Mesenteric fat pad (tissue), 1 donor: ENCODE results near the gene CTNNBL1. TPM values are rescaled to one million over a fixed set of nuclear protein-coding genes. Genes with fewer than 3 reads are reported as not detected.
"Not testable (repeated sequence)": the region's sequence is repeated elsewhere in the genome, so short reads cannot be mapped to it uniquely, and the experiment has no call there.

Experiments
- DNase-seq: peaks from one replicate; pipeline ENCODE4 v3.0.0-alpha.2; 2020; ENCODE audit warnings: low spot score
- long read RNA-seq: library from polyadenylated mRNA; unstranded; transcript quantifications from one replicate; pipeline ENCODE4 v2.0.0, GENCODE V29; 2020
- total RNA-seq: library from RNA; stranded (reverse); fragmentation: NEBNext Ultra II Directional; extraction: Animal tissue kit (Norgen Biotek cat#: 25700); gene quantifications from one replicate; pipeline ENCODE4 v1.2.1, GENCODE V29; 2021
- donor health status: DM: yes; HTN: yes; CAD: no.

The CTNNBL1 gene
- total RNA-seq: 51.8 TPM
- long read RNA-seq, transcript CTNNBL1-201 (16 exons, 1,925 nt): major isoform, 234 of 271 reads
- long read RNA-seq, partial matches to known transcripts: 19 of 271 reads
- long read RNA-seq, other reads (novel, unspliced or antisense): 18 of 271 reads

- DNase-seq: peak; percentile 97
These were observed at the start of gene CTNNBL1 for GRCh38 chr20:37693635-37694626. Gene CTNNBL1 (plus strand): TSS chr20:37694030. CDS start chr20:37694123, 93 bp downstream.

- DNase-seq: no peak
These were observed 49.2 kb upstream of the CTNNBL1 start for GRCh38 chr20:37644605-37645004.

GRCh38 chr20:37647946-37648345 lies 45.9 kb upstream of the CTNNBL1 start:
- DNase-seq: no peak

- DNase-seq: no peak
These were observed 44.8 kb upstream of the CTNNBL1 start for GRCh38 chr20:37649017-37649416.

- no peak for DNase-seq
These were observed 44.0 kb upstream of the CTNNBL1 start for GRCh38 chr20:37649676-37650370.

- no peak for DNase-seq
These were observed 43.2 kb upstream of the CTNNBL1 start for GRCh38 chr20:37650661-37651060.

- no peak for DNase-seq
These were observed 41.9 kb upstream of the CTNNBL1 start for GRCh38 chr20:37651932-37652331.

GRCh38 chr20:37656945-37657344 lies 36.9 kb upstream of the CTNNBL1 start:
- no peak for DNase-seq

- peak; percentile 43 for DNase-seq
These were observed 35.7 kb upstream of the CTNNBL1 start for GRCh38 chr20:37657924-37658804.

GRCh38 chr20:37661519-37661918 lies 32.3 kb upstream of the CTNNBL1 start:
- no peak for DNase-seq

GRCh38 chr20:37662308-37662707 lies 31.5 kb upstream of the CTNNBL1 start:
- DNase-seq: no peak

GRCh38 chr20:37664595-37664994 lies 29.2 kb upstream of the CTNNBL1 start:
- not testable (repeated sequence) for DNase-seq

GRCh38 chr20:37668166-37668565 lies 25.7 kb upstream of the CTNNBL1 start:
- DNase-seq: no peak

- no peak for DNase-seq
These were observed 24.6 kb upstream of the CTNNBL1 start for GRCh38 chr20:37669062-37669772.

- no peak for DNase-seq
These were observed 24.0 kb upstream of the CTNNBL1 start for GRCh38 chr20:37669773-37670236.

GRCh38 chr20:37670351-37670791 lies 23.5 kb upstream of the CTNNBL1 start:
- no peak for DNase-seq

GRCh38 chr20:37672143-37672542 lies 21.7 kb upstream of the CTNNBL1 start:
- DNase-seq: no peak

- DNase-seq: no peak
These were observed 20.4 kb upstream of the CTNNBL1 start for GRCh38 chr20:37673444-37673843.

- DNase-seq: no peak
These were observed 17.4 kb upstream of the CTNNBL1 start for GRCh38 chr20:37676440-37676839.
